Effector CD4-positive, alpha-beta T cell (primary cell): ENCODE results near the gene GNAO1.

Experiments
- DNase-seq: peaks from one replicate; pipeline ENCODE4 v3.0.0-alpha.2; 2020

The GNAO1 gene

GRCh38 chr16:56294579-56294978, 103.3 kb downstream of the GNAO1 start:
- no peak for DNase-seq

- no peak for DNase-seq
Observed at GRCh38 chr16:56295059-56295665, 103.9 kb downstream of the GNAO1 start.

GRCh38 chr16:56295739-56296527, 104.6 kb downstream of the GNAO1 start:
- no peak for DNase-seq

GRCh38 chr16:56297684-56298083, 106.4 kb downstream of the GNAO1 start:
- no peak for DNase-seq

GRCh38 chr16:56298116-56298515, 106.8 kb downstream of the GNAO1 start:
- no peak for DNase-seq

- DNase-seq, result no peak
Observed at GRCh38 chr16:56298948-56299596, 107.8 kb downstream of the GNAO1 start.

GRCh38 chr16:56300242-56300623, 108.9 kb downstream of the GNAO1 start:
- no peak for DNase-seq

- no peak for DNase-seq
Observed at GRCh38 chr16:56300891-56301850, 109.9 kb downstream of the GNAO1 start.

- no peak for DNase-seq
Observed at GRCh38 chr16:56302506-56302905, 111.2 kb downstream of the GNAO1 start.

GRCh38 chr16:56303066-56303715, 111.9 kb downstream of the GNAO1 start:
- no peak for DNase-seq

- no peak for DNase-seq
Observed at GRCh38 chr16:56303880-56304279, 112.6 kb downstream of the GNAO1 start.

GRCh38 chr16:56305956-56306565, 114.8 kb downstream of the GNAO1 start:
- DNase-seq, result no peak

- DNase-seq, result no peak
Observed at GRCh38 chr16:56306690-56307533, 115.6 kb downstream of the GNAO1 start.

- DNase-seq, result no peak
Observed at GRCh38 chr16:56307534-56307873, 116.2 kb downstream of the GNAO1 start.

- no peak for DNase-seq
Observed at GRCh38 chr16:56309008-56309407, 117.7 kb downstream of the GNAO1 start.

GRCh38 chr16:56310690-56311089, 119.4 kb downstream of the GNAO1 start:
- no peak for DNase-seq

- no peak for DNase-seq
Observed at GRCh38 chr16:56311208-56312027, 120.1 kb downstream of the GNAO1 start.

GRCh38 chr16:56312028-56312300, 120.7 kb downstream of the GNAO1 start:
- no peak for DNase-seq

GRCh38 chr16:56312556-56312955, 121.3 kb downstream of the GNAO1 start:
- DNase-seq, result no peak

GRCh38 chr16:56314244-56314850, 123.1 kb downstream of the GNAO1 start:
- no peak for DNase-seq
